Upper lobe of left lung (tissue), 6 donors: ENCODE measurements around the gene PGLYRP1. TPM values are rescaled to one million over a fixed set of nuclear protein-coding genes. Genes with fewer than 3 reads are reported as not detected.

Source experiments
- ATAC-seq, 2 donors: fragments of 200-7000 bp; cut with Tn5 transposase; one replicate each; pipeline ENCODE4 v1.9.1; 2022; ENCODE audit warnings: mild to moderate bottlenecking in 2 of 2, moderate library complexity in 2 of 2; ENCODE audit not compliant: low FRiP score in 2 of 2
- DNase-seq, 2 donors: peaks; one replicate each; pipeline ENCODE4 v3.0.0-alpha.2; 2019 to 2020
- H3K27ac ChIP-seq, 4 donors: fragments of 200-600 bp; sonication (generic); one replicate each; pipeline ENCODE4 v1.5.1; 2016 to 2019
- H3K27me3 ChIP-seq, 4 donors: fragments of 200-600 bp; sonication (generic); one replicate each; pipeline ENCODE4 v1.5.1; 2017 to 2019
- H3K36me3 ChIP-seq, 4 donors: fragments of 200-600 bp; sonication (generic); one replicate each; pipeline ENCODE4 v1.5.1; 2016 to 2019
- H3K4me1 ChIP-seq, 4 donors: fragments of 200-600 bp; sonication (generic); one replicate each; pipeline ENCODE4 v1.5.1; 2018 to 2019
- H3K4me3 ChIP-seq, 4 donors: fragments of 200-600 bp; sonication (generic); one replicate each; pipeline ENCODE4 v1.5.1; 2017 to 2019; ENCODE audit warnings: mild to moderate bottlenecking in 2 of 4, moderate library complexity in 1 of 4
- H3K9me3 ChIP-seq, 4 donors: fragments of 200-600 bp; sonication (generic); one replicate each; pipeline ENCODE4 v1.5.1; 2018 to 2019
- CTCF ChIP-seq, 6 experiments: fragments of 450-650 bp in 4 of 6; fragments of 200-600 bp in 2 of 6; sonication (generic) in 2 of 6; IDR thresholded peaks; one replicate each; pipeline ENCODE4 v1.5.1; 2016 to 2019; ENCODE audit warnings: antibody characterized with exemption in 6 of 6
- EP300 ChIP-seq, 4 donors: sonication (generic); formaldehyde crosslinking; IDR thresholded peaks; one replicate each; pipeline ENCODE4 v1.5.1; 2017; ENCODE audit warnings: antibody characterized with exemption in 4 of 4, control low read depth in 2 of 4
- POLR2A ChIP-seq, 4 donors: fragments of 450-650 bp; IDR thresholded peaks; one replicate each; pipeline ENCODE4 v1.5.1; 2016 to 2017; ENCODE audit warnings: antibody characterized with exemption in 4 of 4, mild to moderate bottlenecking in 2 of 4
- POLR2AphosphoS5 ChIP-seq, 2 donors: sonication (generic); formaldehyde crosslinking; IDR thresholded peaks; one replicate each; pipeline ENCODE4 v1.5.1; 2017; ENCODE audit warnings: antibody characterized with exemption in 2 of 2
- WGBS, 2 donors: methylation state at CpG; one replicate each; pipeline ENCODE4 v1.1.5; 2017 to 2018; 5-methylcytosine and 5-hydroxymethylcytosine counted together
- total RNA-seq, 6 donors: library from RNA; depleted of rRNA in 4 of 6; stranded (reverse); fragments of >200 nt in 4 of 6; gene quantifications; one replicate each; pipeline versions ENCODE4 v1.1.0 to v1.2.1, GENCODE V29; 2016 to 2021
- donor health status: DM: no; HTN: no; CAD: no; lungs with moderate emphysema.
- donor health status: DM: no; HTN: yes; CAD: no; lungs with severe emphysema.

PGLYRP1 gene
- total RNA-seq, 6 donors from 2014 or later: 2.1 to 4.3 (median 3.3) TPM; not detected in 2

GRCh38 chr19:46066471-46066870, 43.6 kb upstream of the PGLYRP1 start:
- H3K27ac ChIP-seq: no peak overlapping the region
- H3K36me3 ChIP-seq: no peaks in the 10 kb centered on the region
- no peaks in the 10 kb centered on the region for H3K4me1 ChIP-seq
- no peaks in the 10 kb centered on the region for H3K9me3 ChIP-seq
- H3K4me3 ChIP-seq: no peak overlapping the region
- ATAC-seq (no peak), DNase-seq (no peak)
- H3K27me3 ChIP-seq: peaks cover 0 to 3% (median 0%) of the 10 kb centered on the region in 4 donors
- 75 to 91% methylated on average over 1 of the region's 1 CpG for WGBS, 2 donors
- TF ChIP-seq POLR2AphosphoS5 (IDR thresholded peaks at IDR 0.05) (no peak), EP300 (IDR thresholded peaks at IDR 0.05) (no peak), CTCF (IDR thresholded peaks at IDR 0.05) (no peak), POLR2A (IDR thresholded peaks at IDR 0.05) (no peak)

GRCh38 chr19:46065486-46066071, 42.7 kb upstream of the PGLYRP1 start:
- WGBS, 2 donors: 65 to 67% methylated on average over 7 of the region's 7 CpGs
- ATAC-seq: no peak
- no peaks in the 10 kb centered on the region for H3K27me3 ChIP-seq
- TF ChIP-seq CTCF (IDR thresholded peaks at IDR 0.05) (no peak), EP300 (IDR thresholded peaks at IDR 0.05) (no peak), POLR2A (IDR thresholded peaks at IDR 0.05) (no peak), POLR2AphosphoS5 (IDR thresholded peaks at IDR 0.05) (no peak)
- H3K4me1 ChIP-seq: no peaks in the 10 kb centered on the region
- H3K4me3 ChIP-seq: no peak overlapping the region
- no peak overlapping the region for H3K27ac ChIP-seq
- DNase-seq: no peak
- no peaks in the 10 kb centered on the region for H3K9me3 ChIP-seq
- no peaks in the 10 kb centered on the region for H3K36me3 ChIP-seq

- 65 to 79% methylated on average over 3 of the region's 3 CpGs for WGBS, 2 donors
- no peak overlapping the region for H3K4me3 ChIP-seq
- ATAC-seq: no peak
- no peak for DNase-seq
- no peak overlapping the region for H3K27ac ChIP-seq
- H3K36me3 ChIP-seq: no peaks in the 10 kb centered on the region
- peaks cover 0 to 10% (median 1%) of the 10 kb centered on the region in 4 donors for H3K9me3 ChIP-seq
- H3K27me3 ChIP-seq: no peaks in the 10 kb centered on the region
- no peaks in the 10 kb centered on the region for H3K4me1 ChIP-seq
- TF ChIP-seq POLR2AphosphoS5 (IDR thresholded peaks at IDR 0.05) (no peak), CTCF (IDR thresholded peaks at IDR 0.05) (no peak), EP300 (IDR thresholded peaks at IDR 0.05) (no peak), POLR2A (IDR thresholded peaks at IDR 0.05) (no peak)
These were observed 40.3 kb upstream of the PGLYRP1 start for GRCh38 chr19:46063201-46063600.

- Histone ChIP-seq H3K27ac (no peak overlapping the region), H3K27me3 (no peaks in the 10 kb centered on the region), H3K4me3 (no peak overlapping the region), H3K9me3 (peaks cover 0 to 10% (median 1%) of the 10 kb centered on the region in 4 donors), H3K4me1 (no peaks in the 10 kb centered on the region), H3K36me3 (no peaks in the 10 kb centered on the region)
- TF ChIP-seq POLR2AphosphoS5 (IDR thresholded peaks at IDR 0.05) (no peak), CTCF (IDR thresholded peaks at IDR 0.05) (no peak), EP300 (IDR thresholded peaks at IDR 0.05) (no peak), POLR2A (IDR thresholded peaks at IDR 0.05) (no peak)
- 85 to 93% methylated on average over 2 of the region's 2 CpGs for WGBS, 2 donors
- DNase-seq (no peak), ATAC-seq (no peak)
These were observed 37.2 kb upstream of the PGLYRP1 start for GRCh38 chr19:46060012-46060411.

- Histone ChIP-seq H3K4me1 (no peaks in the 10 kb centered on the region), H3K27ac (no peak overlapping the region), H3K9me3 (peaks cover 0 to 10% (median 1%) of the 10 kb centered on the region in 4 donors), H3K36me3 (no peaks in the 10 kb centered on the region), H3K27me3 (no peaks in the 10 kb centered on the region), H3K4me3 (no peak overlapping the region)
- DNase-seq: no peak
- 95 to 97% methylated on average over 3 of the region's 3 CpGs for WGBS, 2 donors
- no peak for TF ChIP-seq EP300 (IDR thresholded peaks at IDR 0.05)
- no peak for ATAC-seq
These were observed 35.9 kb upstream of the PGLYRP1 start for GRCh38 chr19:46058778-46059177.
